Measurements from ENCODE around the gene MYL7. TPM values are rescaled to one million over a fixed set of nuclear protein-coding genes. Genes with fewer than 3 reads are reported as not detected.

Gene MYL7
- total and polyA plus RNA-seq, 4 experiments from 2014 or later: not detected

GRCh38 chr7:44101966-44102845 is 38.9 kb downstream of the MYL7 start:
- POLR2A ChIA-PET (ENCODE audit: partially characterized antibody): interaction anchor here (0.7 to 1.1 kb wide), 2 partner anchors 10 to 35 kb away, joined by 3 to 4 read pairs; no protein-coding TSS in a partner anchor
- peaks cover 11 to 22% of the 10 kb centered on the region in 2 donors for H3K27me3 Mint-ChIP-seq
- H3K36me3 ChIP-seq (ENCODE audit: insufficient read depth, low read length): no peaks in the 10 kb centered on the region
- no peaks in the 10 kb centered on the region for H3K9me3 ChIP-seq (ENCODE audit: control insufficient read depth in 1 of 2, low read length in 2 of 2)
- no peak overlapping the region for H3K4me3 ChIP-seq (ENCODE audit: low read length in 2 of 2)
- peaks cover 5% of the 10 kb centered on the region for H3K4me1 ChIP-seq (ENCODE audit: insufficient read depth, low read length)
- no peak for DNase-seq
- H3K4me1 Mint-ChIP-seq: peaks cover 4 to 21% (median 7%) of the 10 kb centered on the region in 4 donors
- no peaks in the 10 kb centered on the region for H3K36me3 Mint-ChIP-seq
- CTCF ChIA-PET (ENCODE audit: partially characterized antibody): no interaction called here
- H3K27ac ChIP-seq (ENCODE audit: low read depth, low read length): no peak overlapping the region
- peaks cover 7% of the 10 kb centered on the region for H3K27me3 ChIP-seq (ENCODE audit: insufficient read depth, low read length)
- peaks cover 0 to 2% (median 0%) of the 10 kb centered on the region in 8 donors for H3K9me3 Mint-ChIP-seq
- H3K27ac Mint-ChIP-seq: no peak overlapping the region
- intact Hi-C loops (cut with micrococcal nuclease): no loop called here
- H3K4me3 Mint-ChIP-seq: peak overlapping the region in 2 of 8 donors; percentile 13 to 48

DNA sequence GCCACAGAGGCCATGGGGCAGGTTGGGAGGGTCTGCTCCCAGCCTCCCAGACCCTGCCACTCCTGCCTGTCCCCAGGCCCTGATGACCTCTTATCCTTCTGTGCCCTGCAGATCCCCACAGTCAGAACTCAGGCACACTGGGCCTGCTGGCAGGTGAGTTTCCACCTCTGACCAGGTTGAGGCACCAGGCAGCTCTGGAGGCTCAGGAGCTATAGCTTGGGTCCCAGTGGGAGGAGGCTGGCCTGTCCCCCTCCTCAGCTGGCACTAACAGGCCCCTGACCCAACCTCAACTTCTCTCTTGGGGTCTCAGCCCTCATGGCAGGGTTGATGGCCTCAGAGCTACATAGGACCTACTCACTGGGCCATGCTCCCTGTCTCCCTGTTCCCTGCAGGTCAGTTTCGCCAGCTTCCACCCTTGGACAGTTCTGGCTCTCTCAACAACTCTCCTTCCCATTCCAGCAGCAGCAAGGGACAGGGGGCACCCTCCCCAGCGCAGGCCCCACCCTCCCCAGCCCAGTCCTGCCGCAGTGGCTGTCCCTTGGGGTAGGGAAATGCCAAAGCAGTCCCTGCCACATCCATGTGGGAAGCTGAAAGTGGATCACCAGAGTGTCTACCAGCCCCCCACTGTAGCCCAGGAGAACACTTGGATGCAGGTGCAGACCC is 39.7 kb downstream of the MYL7 start:
- Mint-ChIP-seq H3K4me1 (peaks cover 6 to 21% (median 9%) of the 10 kb centered on the region in 4 donors), H3K4me3 (no peak overlapping the region), H3K9me3 (peaks cover 0 to 2% (median 0%) of the 10 kb centered on the region in 8 donors), H3K27ac (no peak overlapping the region), H3K27me3 (peaks cover 11 to 22% of the 10 kb centered on the region in 2 donors), H3K36me3 (no peaks in the 10 kb centered on the region)
- intact Hi-C loops (cut with micrococcal nuclease): no loop called here
- CTCF ChIA-PET (ENCODE audit: partially characterized antibody): no interaction called here
- Histone ChIP-seq H3K4me1 (ENCODE audit: insufficient read depth, low read length) (peaks cover 5% of the 10 kb centered on the region), H3K36me3 (ENCODE audit: insufficient read depth, low read length) (no peaks in the 10 kb centered on the region), H3K4me3 (ENCODE audit: low read length in 2 of 2) (no peak overlapping the region), H3K27ac (ENCODE audit: low read depth, low read length) (no peak overlapping the region), H3K9me3 (ENCODE audit: control insufficient read depth in 1 of 2, low read length in 2 of 2) (no peaks in the 10 kb centered on the region), H3K27me3 (ENCODE audit: insufficient read depth, low read length) (peaks cover 7% of the 10 kb centered on the region)
- no peak for DNase-seq
- POLR2A ChIA-PET (ENCODE audit: partially characterized antibody): interaction anchor here (1.1 kb wide), 1 partner anchor 11 kb away, joined by 4 read pairs; no protein-coding TSS in a partner anchor

DNA sequence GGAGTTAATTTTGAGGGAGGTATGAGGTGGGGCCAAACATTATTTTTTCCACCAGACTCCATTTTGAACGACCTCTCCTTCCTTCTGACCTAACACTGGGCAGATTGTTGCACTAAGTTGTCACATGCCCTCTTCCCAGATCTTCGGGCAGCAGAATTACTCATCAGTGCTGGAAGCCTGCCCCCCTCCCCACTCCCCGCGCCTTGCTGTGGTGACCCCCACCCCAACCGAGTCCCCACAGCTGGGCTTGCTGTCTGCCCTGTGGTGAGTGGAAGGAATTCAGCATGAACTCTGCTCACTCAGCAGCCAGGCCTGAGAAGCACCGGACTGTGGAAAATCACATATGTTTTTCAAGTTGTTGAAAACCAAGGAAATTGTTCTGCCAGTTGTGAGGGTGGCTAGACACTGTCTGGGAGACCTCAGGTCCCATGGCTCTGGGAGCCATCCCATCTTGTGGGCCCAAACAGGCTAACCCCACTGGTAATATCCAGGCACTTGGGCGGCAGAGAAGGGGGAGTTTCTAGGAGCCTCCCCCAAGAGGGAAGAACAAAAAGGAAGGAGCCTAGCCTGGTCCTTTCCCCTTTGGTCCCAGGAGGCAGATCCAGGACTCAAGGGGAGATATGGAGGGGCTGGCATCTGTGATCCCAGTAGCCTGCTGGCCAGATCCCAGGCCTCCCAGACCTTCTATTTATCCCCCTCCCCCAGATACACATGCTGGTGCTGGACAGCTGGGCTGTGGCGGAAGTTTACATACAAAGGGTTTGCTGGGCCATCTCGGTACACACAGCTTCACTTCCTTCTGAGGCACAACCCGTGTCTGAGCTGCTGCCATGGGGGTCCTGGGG is 40.5 kb downstream of the MYL7 start:
- peaks cover 7% of the 10 kb centered on the region for H3K27me3 ChIP-seq (ENCODE audit: insufficient read depth, low read length)
- Mint-ChIP-seq H3K36me3 (no peaks in the 10 kb centered on the region), H3K27me3 (peaks cover 10 to 18% of the 10 kb centered on the region in 2 donors), H3K9me3 (peaks cover 0 to 2% (median 0%) of the 10 kb centered on the region in 8 donors), H3K4me3 (no peak overlapping the region), H3K4me1 (peaks cover 6 to 14% (median 8%) of the 10 kb centered on the region in 4 donors), H3K27ac (no peak overlapping the region)
- no peak for DNase-seq
- no peaks in the 10 kb centered on the region for H3K36me3 ChIP-seq (ENCODE audit: insufficient read depth, low read length)
- intact Hi-C loops (cut with micrococcal nuclease): no loop called here
- H3K27ac ChIP-seq (ENCODE audit: low read depth, low read length): no peak overlapping the region
- no peak overlapping the region for H3K4me3 ChIP-seq (ENCODE audit: low read length in 2 of 2)
- no peaks in the 10 kb centered on the region for H3K9me3 ChIP-seq (ENCODE audit: control insufficient read depth in 1 of 2, low read length in 2 of 2)
- H3K4me1 ChIP-seq (ENCODE audit: insufficient read depth, low read length): peaks cover 5% of the 10 kb centered on the region
- CTCF ChIA-PET (ENCODE audit: partially characterized antibody): no interaction called here
- POLR2A ChIA-PET (ENCODE audit: partially characterized antibody): no interaction called here

DNA sequence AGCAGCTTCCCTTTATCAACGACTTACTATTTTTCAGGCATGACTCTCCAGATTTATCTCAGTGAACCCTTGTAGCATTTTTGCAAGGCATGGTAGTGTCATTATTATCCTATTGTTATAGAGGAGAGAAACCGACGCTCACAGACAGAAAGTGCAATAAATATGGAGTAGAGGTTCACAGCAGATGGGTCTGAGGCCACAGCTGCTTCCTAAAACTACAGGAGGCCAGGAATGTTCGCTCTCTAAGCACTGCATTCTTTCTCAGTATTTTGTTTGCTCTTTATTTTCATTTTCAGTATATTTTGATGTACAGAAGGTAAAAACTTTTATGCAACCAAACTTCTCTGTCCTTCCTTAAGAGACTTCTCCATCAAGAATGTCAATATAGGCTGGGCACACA is 41.5 kb downstream of the MYL7 start:
- Histone ChIP-seq H3K9me3 (ENCODE audit: control insufficient read depth in 1 of 2, low read length in 2 of 2) (no peaks in the 10 kb centered on the region), H3K27ac (ENCODE audit: low read depth, low read length) (no peak overlapping the region), H3K4me3 (ENCODE audit: low read length in 2 of 2) (no peak overlapping the region), H3K36me3 (ENCODE audit: insufficient read depth, low read length) (no peaks in the 10 kb centered on the region), H3K27me3 (ENCODE audit: insufficient read depth, low read length) (no peaks in the 10 kb centered on the region), H3K4me1 (ENCODE audit: insufficient read depth, low read length) (peaks cover 3% of the 10 kb centered on the region)
- no peak for DNase-seq
- POLR2A ChIA-PET (ENCODE audit: partially characterized antibody): interaction anchor here (0.7 kb wide), 1 partner anchor 53 kb away, joined by 3 read pairs; no protein-coding TSS in a partner anchor
- H3K4me3 Mint-ChIP-seq: no peak overlapping the region
- H3K27ac Mint-ChIP-seq: no peak overlapping the region
- peaks cover 1 to 7% (median 5%) of the 10 kb centered on the region in 4 donors for H3K4me1 Mint-ChIP-seq
- H3K27me3 Mint-ChIP-seq: peaks cover 7 to 12% of the 10 kb centered on the region in 2 donors
- no peaks in the 10 kb centered on the region for H3K9me3 Mint-ChIP-seq
- H3K36me3 Mint-ChIP-seq: no peaks in the 10 kb centered on the region
- CTCF ChIA-PET (ENCODE audit: partially characterized antibody): no interaction called here
- intact Hi-C loops (cut with micrococcal nuclease): no loop called here

DNA sequence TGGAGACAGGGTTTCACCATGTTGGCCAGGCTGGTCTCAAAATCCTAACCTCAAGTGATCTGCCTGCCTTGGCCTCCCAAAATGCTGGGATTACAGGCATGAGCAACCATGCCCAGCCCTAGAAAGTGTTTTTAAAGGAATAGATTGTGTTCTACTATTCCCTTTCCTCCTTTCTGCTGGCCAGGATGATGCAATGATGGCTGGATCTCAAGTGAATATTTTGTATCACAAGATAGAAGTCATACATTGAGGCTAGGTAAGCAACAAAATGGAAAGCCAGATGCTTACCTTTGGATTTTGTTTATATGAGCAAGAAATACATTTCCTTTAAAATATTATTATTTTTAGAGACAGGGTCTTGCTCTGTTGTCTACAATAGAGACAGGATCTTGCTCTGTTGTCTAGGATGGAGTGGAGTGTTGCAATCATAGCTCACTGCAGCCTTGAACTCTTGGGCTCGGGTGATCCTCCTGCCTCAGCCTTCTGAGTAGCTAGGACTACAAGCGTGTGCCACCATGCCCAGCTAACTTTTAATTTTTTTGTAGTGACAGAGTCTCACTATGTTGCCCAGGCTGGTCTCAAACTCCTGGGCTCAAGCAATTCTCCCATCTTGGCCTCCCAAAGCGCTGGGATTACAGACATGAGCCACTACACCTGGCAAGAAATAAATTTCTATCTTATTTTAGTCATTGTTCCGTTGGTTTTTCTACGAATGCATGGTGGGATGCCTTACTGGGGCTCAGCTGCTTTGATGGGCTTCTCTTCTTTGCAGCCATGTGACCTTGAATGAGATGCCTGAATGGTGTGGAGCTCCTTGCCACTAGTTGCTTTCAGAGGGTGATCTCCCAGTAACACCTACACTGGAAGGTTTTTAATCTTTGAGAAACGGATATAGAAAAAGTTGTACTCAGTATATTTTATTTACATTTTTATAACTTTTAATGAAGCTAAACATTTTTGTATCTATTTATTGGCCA is 42.8 kb downstream of the MYL7 start:
- Mint-ChIP-seq H3K4me3 (no peak overlapping the region), H3K36me3 (no peaks in the 10 kb centered on the region), H3K4me1 (peaks cover 1 to 6% (median 3%) of the 10 kb centered on the region in 4 donors), H3K27ac (no peak overlapping the region), H3K9me3 (no peaks in the 10 kb centered on the region), H3K27me3 (peaks cover 7 to 11% of the 10 kb centered on the region in 2 donors)
- Histone ChIP-seq H3K27ac (ENCODE audit: low read depth, low read length) (no peak overlapping the region), H3K27me3 (ENCODE audit: insufficient read depth, low read length) (no peaks in the 10 kb centered on the region), H3K4me1 (ENCODE audit: insufficient read depth, low read length) (no peaks in the 10 kb centered on the region), H3K4me3 (ENCODE audit: low read length in 2 of 2) (no peak overlapping the region), H3K9me3 (ENCODE audit: control insufficient read depth in 1 of 2, low read length in 2 of 2) (no peaks in the 10 kb centered on the region), H3K36me3 (ENCODE audit: insufficient read depth, low read length) (no peaks in the 10 kb centered on the region)
- ChIA-PET POLR2A (ENCODE audit: partially characterized antibody) (interaction anchor here (0.7 kb wide), 1 partner anchor 52 kb away, joined by 3 read pairs; no protein-coding TSS in a partner anchor), CTCF (ENCODE audit: partially characterized antibody) (interaction anchor here (0.8 kb wide), 1 partner anchor 17 kb away, joined by 3 read pairs; no protein-coding TSS in a partner anchor)
- DNase-seq: no peak
- intact Hi-C loops (cut with micrococcal nuclease): no loop called here

GRCh38 chr7:44097064-44097932 is 43.8 kb downstream of the MYL7 start:
- Mint-ChIP-seq H3K27ac (peak overlapping the region in 1 of 7 donors; percentile 12), H3K4me1 (peaks cover 0 to 5% (median under 1%) of the 10 kb centered on the region in 4 donors), H3K4me3 (peak overlapping the region in 1 of 8 donors; percentile 23), H3K9me3 (no peaks in the 10 kb centered on the region), H3K27me3 (peaks cover 2 to 3% of the 10 kb centered on the region in 2 donors), H3K36me3 (no peaks in the 10 kb centered on the region)
- no peak overlapping the region for H3K4me3 ChIP-seq (ENCODE audit: low read length in 2 of 2)
- no peak overlapping the region for H3K27ac ChIP-seq (ENCODE audit: low read depth, low read length)
- POLR2A ChIA-PET (ENCODE audit: partially characterized antibody): no interaction called here
- no peak for DNase-seq
- CTCF ChIA-PET (ENCODE audit: partially characterized antibody): no interaction called here
- H3K9me3 ChIP-seq (ENCODE audit: control insufficient read depth in 1 of 2, low read length in 2 of 2): no peaks in the 10 kb centered on the region
- H3K27me3 ChIP-seq (ENCODE audit: insufficient read depth, low read length): no peaks in the 10 kb centered on the region
- intact Hi-C loops (cut with micrococcal nuclease): no loop called here
- no peaks in the 10 kb centered on the region for H3K4me1 ChIP-seq (ENCODE audit: insufficient read depth, low read length)
- H3K36me3 ChIP-seq (ENCODE audit: insufficient read depth, low read length): no peaks in the 10 kb centered on the region
